HepG2 (cell line): Measurements from ENCODE around the gene TMEM95.

Source experiments
- AFF4 ChIP-seq: sonication (generic); formaldehyde crosslinking; IDR thresholded peaks from 2 replicates; pipeline ENCODE4 v1.4.0; 2020; ENCODE audit warnings: missing genetic modification reagents
- ARID3A ChIP-seq: IDR thresholded peaks from 2 replicates; pipeline ENCODE4 v1.6.1; 2012; ENCODE audit warnings: low read depth, low read length, improper control_type of control experiment
- ASH2L ChIP-seq: fragments of 300-600, 200-600 bp; sonication (generic); IDR thresholded peaks from 2 replicates; pipeline ENCODE4 v1.7.0; 2017; ENCODE audit warnings: low read depth, mild to moderate bottlenecking, moderate library complexity, mixed read lengths, low read length; ENCODE audit not compliant: insufficient read length
- FOSL1 ChIP-seq: sonication (generic); formaldehyde crosslinking; IDR thresholded peaks from 2 replicates; pipeline ENCODE4 v1.9.0; 2021; ENCODE audit warnings: missing genetic modification reagents, borderline replicate concordance
- HNRNPH1 ChIP-seq: fragments of 200-400 bp; formaldehyde crosslinking; optimal IDR thresholded peaks from 2 replicates; pipeline ENCODE3; 2017; ENCODE audit warnings: mild to moderate bottlenecking, low read depth, low read length
- NR2F1 ChIP-seq, 2 experiments: fragments of 450-650 bp in 1 of 2; formaldehyde crosslinking in 1 of 2; IDR thresholded peaks; 2 replicates each; pipeline versions ENCODE4 v1.5.0 to v1.6.1; 2016 to 2020; ENCODE audit warnings: mild to moderate bottlenecking in 1 of 2, missing compliant biosample characterization in 1 of 2, missing genetic modification reagents in 1 of 2, moderate library complexity in 1 of 2
- TF ChIP-seq, protein P1 (sequence below): sonication (generic); formaldehyde crosslinking; IDR thresholded peaks from 2 replicates; pipeline ENCODE4 v1.4.0; 2020; ENCODE audit warnings: mild to moderate bottlenecking, missing genetic modification reagents

- TF ChIP-seq FOSL1 (CRISPR knock-in tag) (no peak), ASH2L (no peak), HNRNPH1 (no peak), NR2F1 (CRISPR knock-in tag; IDR thresholded peaks at IDR 0.05) (no peak), ARID3A (no peak), AFF4 (CRISPR knock-in tag) (no peak)
- TF ChIP-seq, protein P1, sequence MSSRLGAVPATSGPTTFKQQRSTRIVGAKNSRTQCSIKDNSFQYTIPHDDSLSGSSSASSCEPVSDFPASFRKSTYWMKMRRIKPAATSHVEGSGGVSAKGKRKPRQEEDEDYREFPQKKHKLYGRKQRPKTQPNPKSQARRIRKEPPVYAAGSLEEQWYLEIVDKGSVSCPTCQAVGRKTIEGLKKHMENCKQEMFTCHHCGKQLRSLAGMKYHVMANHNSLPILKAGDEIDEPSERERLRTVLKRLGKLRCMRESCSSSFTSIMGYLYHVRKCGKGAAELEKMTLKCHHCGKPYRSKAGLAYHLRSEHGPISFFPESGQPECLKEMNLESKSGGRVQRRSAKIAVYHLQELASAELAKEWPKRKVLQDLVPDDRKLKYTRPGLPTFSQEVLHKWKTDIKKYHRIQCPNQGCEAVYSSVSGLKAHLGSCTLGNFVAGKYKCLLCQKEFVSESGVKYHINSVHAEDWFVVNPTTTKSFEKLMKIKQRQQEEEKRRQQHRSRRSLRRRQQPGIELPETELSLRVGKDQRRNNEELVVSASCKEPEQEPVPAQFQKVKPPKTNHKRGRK (CRISPR knock-in tag) = no peak
Measured at GRCh38 chr17:7380321-7380720, 25.4 kb downstream of the TMEM95 start.
